ENCODE data around the gene CALHM5.
A peak's percentile ranks its signal among the peaks of the same experiment; 100 is the strongest.

Gene CALHM5

DNA sequence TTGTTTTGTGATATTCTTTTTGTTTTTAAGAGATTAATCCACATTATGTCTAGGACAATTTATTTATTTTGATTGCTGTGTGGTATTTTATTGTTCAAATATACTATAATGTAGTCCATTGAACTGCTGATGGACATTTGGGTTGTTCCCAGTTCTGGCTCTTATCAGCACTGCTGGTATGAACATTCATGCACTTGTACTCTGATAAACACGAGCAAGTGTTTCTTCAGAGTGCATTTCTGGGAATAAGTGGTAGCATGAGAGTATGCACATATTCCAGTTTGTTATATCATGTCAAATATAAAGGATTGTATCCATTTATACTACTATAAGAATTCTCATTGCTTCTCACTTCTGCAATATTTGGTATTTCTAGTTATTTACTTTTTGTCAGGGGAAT is 43.1 kb upstream of the CALHM5 start:
- DNase-seq (ENCODE audit: low read depth in 2 of 2), result no peak

GRCh38 chr6:116471531-116471930 is 39.9 kb upstream of the CALHM5 start:
- no peak for TF ChIP-seq CTCF (IDR thresholded peaks at IDR 0.05; ENCODE audit: low read depth, low read length)
- no peak overlapping the region for H3K4me3 ChIP-seq (replicated peaks in 1 of 2; ENCODE audit: low read depth in 2 of 2, low read length in 2 of 2)
- DNase-seq (ENCODE audit: low read depth in 2 of 2), result no peak

More for the DNA sequence above, 43.1 kb upstream of the CALHM5 start:
- no peak for TF ChIP-seq CTCF (IDR thresholded peaks at IDR 0.05; ENCODE audit: low read depth, low read length)
- no peak overlapping the region for H3K4me3 ChIP-seq (replicated peaks in 1 of 2; ENCODE audit: low read depth in 2 of 2, low read length in 2 of 2)

- TF ChIP-seq CTCF (IDR thresholded peaks at IDR 0.05; ENCODE audit: low read depth, low read length), result no peak
- H3K4me3 ChIP-seq (replicated peaks in 1 of 2; ENCODE audit: low read depth in 2 of 2, low read length in 2 of 2), result no peak overlapping the region
- DNase-seq (ENCODE audit: low read depth in 2 of 2), result no peak
Measured at GRCh38 chr6:116472706-116473105, 38.7 kb upstream of the CALHM5 start.

GRCh38 chr6:116475141-116475540 is 36.3 kb upstream of the CALHM5 start:
- DNase-seq (ENCODE audit: low read depth in 2 of 2), result no peak
- H3K4me3 ChIP-seq (replicated peaks in 1 of 2; ENCODE audit: low read depth in 2 of 2, low read length in 2 of 2), result no peak overlapping the region
- no peak for TF ChIP-seq CTCF (IDR thresholded peaks at IDR 0.05; ENCODE audit: low read depth, low read length)

- H3K4me3 ChIP-seq (replicated peaks in 1 of 2; ENCODE audit: low read depth in 2 of 2, low read length in 2 of 2), result no peak overlapping the region
- peak in 1 of 2 donors; percentile 57 for DNase-seq (ENCODE audit: low read depth in 2 of 2)
- TF ChIP-seq CTCF (IDR thresholded peaks at IDR 0.05; ENCODE audit: low read depth, low read length), result no peak
Measured at GRCh38 chr6:116476002-116476678, 35.3 kb upstream of the CALHM5 start.

DNA sequence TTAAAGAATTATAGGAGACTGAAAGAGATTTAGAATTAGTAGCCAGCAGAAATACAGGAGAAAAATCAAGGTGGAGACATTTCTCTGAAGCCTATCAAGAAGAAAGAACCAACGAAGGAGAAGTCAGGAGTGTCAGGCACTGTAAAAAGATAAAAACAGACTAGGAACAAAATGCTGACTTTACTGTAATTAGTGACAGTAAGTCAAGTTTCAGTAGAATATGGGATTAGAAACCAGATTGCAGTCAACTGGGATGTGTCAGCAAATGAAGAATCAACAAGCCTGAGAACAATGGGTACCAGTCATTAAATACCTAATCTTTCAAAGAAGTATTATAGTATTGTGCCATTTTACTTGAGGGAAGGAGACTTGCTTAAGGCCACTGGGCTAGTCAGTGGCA is 28.7 kb upstream of the CALHM5 start:
- TF ChIP-seq CTCF (IDR thresholded peaks at IDR 0.05; ENCODE audit: low read depth, low read length), result no peak
- no peak overlapping the region for H3K4me3 ChIP-seq (replicated peaks in 1 of 2; ENCODE audit: low read depth in 2 of 2, low read length in 2 of 2)
- DNase-seq (ENCODE audit: low read depth in 2 of 2), result no peak

DNA sequence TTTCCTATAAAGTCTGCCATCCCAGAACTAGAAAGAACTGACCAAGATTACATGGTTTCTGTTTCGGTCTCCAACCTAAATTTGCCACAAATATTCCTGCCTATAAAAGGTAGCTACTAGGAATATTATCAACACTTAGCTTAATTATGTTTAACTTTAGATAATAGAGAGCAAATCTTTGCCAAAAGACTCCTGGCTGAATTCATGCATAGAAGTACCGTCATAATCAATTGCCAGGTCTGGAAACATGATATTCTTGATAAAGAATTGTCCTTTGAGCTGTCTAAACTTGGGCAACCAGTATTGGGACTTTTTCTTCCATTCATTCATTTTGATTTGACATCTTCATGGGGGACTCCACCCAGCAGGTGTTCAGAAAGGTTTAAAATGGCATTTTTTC is 27.8 kb upstream of the CALHM5 start:
- TF ChIP-seq CTCF (IDR thresholded peaks at IDR 0.05; ENCODE audit: low read depth, low read length), result no peak
- DNase-seq (ENCODE audit: low read depth in 2 of 2), result no peak

More for the DNA sequence above, 27.8 kb upstream of the CALHM5 start:
- no peak overlapping the region for H3K4me3 ChIP-seq (replicated peaks in 1 of 2; ENCODE audit: low read depth in 2 of 2, low read length in 2 of 2)

Measured in cardiac fibroblast (primary cell).